Large intestine (tissue), 3 donors: ENCODE results near the gene TNRC6C. TPM values are rescaled to one million over a fixed set of nuclear protein-coding genes. Genes with fewer than 3 reads are reported as not detected.

ENCODE experiments used
- DNase-seq, 2 donors: peaks; one replicate each; pipeline versions ENCODE4 v3.0.0 to v3.0.0-alpha.2; 2013
- H3K27ac ChIP-seq: one replicate; pipeline ENCODE4 v1.5.1; 2013; ENCODE audit warnings: low read length
- H3K27me3 ChIP-seq: 2 replicates; pipeline ENCODE4 v1.6.1; 2013; ENCODE audit warnings: low read length; ENCODE audit not compliant: control insufficient read depth, insufficient read depth
- H3K36me3 ChIP-seq: 2 replicates; pipeline ENCODE4 v1.6.1; 2013; ENCODE audit warnings: low read length; ENCODE audit not compliant: control insufficient read depth, insufficient read depth
- H3K4me1 ChIP-seq: one replicate; pipeline ENCODE4 v1.6.1; 2013; ENCODE audit warnings: low read length; ENCODE audit not compliant: control insufficient read depth, insufficient read depth
- H3K4me3 ChIP-seq: one replicate; pipeline ENCODE4 v1.5.1; 2013; ENCODE audit warnings: low read length
- H3K9me3 ChIP-seq: one replicate; pipeline ENCODE4 v1.6.1; 2013; ENCODE audit warnings: mild to moderate bottlenecking, low read depth, low read length, moderate library complexity; ENCODE audit not compliant: control insufficient read depth
- WGBS: methylation state at CpG from one replicate; pipeline ENCODE4 v1.1.5; 2013; ENCODE audit warnings: low lambda C conversion rate; ENCODE audit not compliant: insufficient coverage; 5-methylcytosine and 5-hydroxymethylcytosine counted together
- polyA plus RNA-seq: library from polyadenylated mRNA; unstranded; fragments of 120-200 nt; gene quantifications from one replicate; pipeline ENCODE4 v1.2.1, GENCODE V29; 2013

Gene TNRC6C
- polyA plus RNA-seq, 1 donor, result 6.5 TPM

DNA sequence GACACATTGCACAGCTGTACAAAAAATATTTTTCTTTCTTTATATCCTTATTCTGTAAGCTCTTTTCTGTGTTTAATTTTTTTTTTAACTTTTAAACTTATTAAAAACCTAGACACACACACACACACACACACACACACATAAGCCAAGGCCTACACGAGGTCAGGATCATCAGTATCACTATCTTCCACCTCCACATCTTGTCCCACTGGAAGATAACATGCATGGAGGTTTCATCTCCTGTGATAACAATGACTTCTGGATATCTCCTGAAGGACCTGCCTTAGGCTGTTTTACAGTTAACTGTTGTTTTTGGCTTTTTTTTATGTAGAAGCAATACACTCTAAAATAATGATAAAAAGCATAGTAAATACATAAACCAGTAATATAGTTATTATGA lies 71.2 kb downstream of the TNRC6C start:
- no peak for DNase-seq
- H3K27ac ChIP-seq, result no peak overlapping the region
- no peaks in the 10 kb centered on the region for H3K4me1 ChIP-seq
- H3K9me3 ChIP-seq, result no peaks in the 10 kb centered on the region
- H3K27me3 ChIP-seq, result no peaks in the 10 kb centered on the region
- no CpG with 5 or more reads among the region's 1 CpG for WGBS
- peaks cover 10% of the 10 kb centered on the region for H3K36me3 ChIP-seq
- no peak overlapping the region for H3K4me3 ChIP-seq

DNA sequence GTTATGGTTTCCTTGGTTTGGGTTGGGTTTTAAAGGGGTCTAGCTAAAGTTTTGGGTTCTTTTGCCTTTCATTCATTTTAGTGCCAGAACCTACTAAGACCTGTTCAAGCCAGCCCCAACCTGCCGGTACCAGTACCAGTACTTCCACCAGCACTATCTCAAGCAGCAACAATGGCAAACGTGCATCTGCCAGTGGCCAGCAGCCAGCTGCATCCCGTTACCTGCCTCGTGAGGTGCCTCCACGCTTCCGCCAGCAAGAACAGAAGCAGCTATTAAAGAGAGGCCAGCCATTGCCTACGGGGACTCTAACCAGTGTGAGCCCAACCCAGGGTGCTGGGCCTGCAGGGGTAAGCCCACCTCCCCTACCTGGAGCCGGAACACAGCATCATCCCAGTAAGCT lies 72.9 kb downstream of the TNRC6C start:
- Histone ChIP-seq H3K27me3 (no peaks in the 10 kb centered on the region), H3K4me3 (no peak overlapping the region), H3K4me1 (no peaks in the 10 kb centered on the region), H3K9me3 (no peaks in the 10 kb centered on the region), H3K36me3 (peaks cover 16% of the 10 kb centered on the region), H3K27ac (no peak overlapping the region)
- WGBS, result no CpG with 5 or more reads among the region's 8 CpGs
- DNase-seq, result no peak

DNA sequence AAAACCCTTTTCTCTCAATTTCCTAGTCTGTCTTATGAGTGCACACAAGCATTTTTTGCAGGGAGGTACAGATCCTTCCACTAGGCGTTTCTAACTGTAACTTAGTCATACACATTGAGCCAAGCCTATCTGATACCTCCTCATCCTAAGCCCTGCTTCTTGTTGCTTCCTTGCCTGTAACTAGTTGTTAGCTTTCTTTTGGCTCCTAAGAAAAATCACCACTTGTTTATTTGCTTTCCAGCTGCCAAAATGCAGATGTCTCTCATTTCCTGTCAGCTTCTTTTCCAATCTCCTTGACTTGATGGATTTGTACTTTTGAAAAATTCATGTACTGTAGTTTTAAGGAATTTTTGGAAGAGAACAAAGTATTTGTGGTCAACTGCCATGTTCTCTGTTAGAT lies 73.7 kb downstream of the TNRC6C start:
- DNase-seq, result no peak
- no peak overlapping the region for H3K27ac ChIP-seq
- no peak overlapping the region for H3K4me3 ChIP-seq
- no peaks in the 10 kb centered on the region for H3K27me3 ChIP-seq
- H3K4me1 ChIP-seq, result no peaks in the 10 kb centered on the region
- H3K9me3 ChIP-seq, result no peaks in the 10 kb centered on the region
- H3K36me3 ChIP-seq, result peaks cover 18% of the 10 kb centered on the region
- WGBS, result no CpG with 5 or more reads among the region's 1 CpG

DNA sequence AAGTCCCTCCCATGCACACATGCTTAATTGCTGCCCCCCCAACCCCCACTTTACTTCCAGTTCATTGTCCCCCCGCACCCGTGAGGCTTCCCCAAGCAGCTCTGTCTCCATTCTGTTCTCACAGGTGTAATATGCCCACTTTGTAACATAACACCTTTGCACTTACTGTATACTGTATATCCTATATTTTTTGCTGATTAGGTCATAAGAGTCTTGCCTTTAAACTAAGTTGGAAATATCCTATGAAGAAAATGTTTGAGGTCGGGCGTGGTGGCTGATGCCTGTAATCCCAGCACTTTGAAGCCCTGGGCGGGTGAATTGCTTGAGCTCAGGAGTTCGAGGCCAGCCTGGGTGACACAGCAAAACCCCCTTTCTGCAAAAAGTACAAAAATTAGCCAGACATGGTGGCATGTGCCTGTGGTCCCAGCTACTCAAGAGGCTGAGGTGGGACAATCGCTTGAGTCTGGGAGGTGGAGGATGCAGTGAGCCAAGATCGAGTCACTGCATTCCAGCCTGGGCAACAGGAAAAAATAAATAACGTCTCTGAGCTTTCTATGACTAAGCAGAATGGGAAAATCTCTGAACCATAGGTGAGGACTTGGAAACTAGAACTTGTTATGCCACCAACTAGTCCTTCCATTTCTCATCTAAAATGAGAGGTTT lies 76.1 kb downstream of the TNRC6C start:
- Histone ChIP-seq H3K9me3 (no peaks in the 10 kb centered on the region), H3K36me3 (peaks cover 22% of the 10 kb centered on the region), H3K4me3 (no peak overlapping the region), H3K27me3 (no peaks in the 10 kb centered on the region), H3K4me1 (no peaks in the 10 kb centered on the region), H3K27ac (no peak overlapping the region)
- no peak for DNase-seq
- whole genome bisulfite sequencing, result 100% methylated on average over 1 of the region's 9 CpGs

DNA sequence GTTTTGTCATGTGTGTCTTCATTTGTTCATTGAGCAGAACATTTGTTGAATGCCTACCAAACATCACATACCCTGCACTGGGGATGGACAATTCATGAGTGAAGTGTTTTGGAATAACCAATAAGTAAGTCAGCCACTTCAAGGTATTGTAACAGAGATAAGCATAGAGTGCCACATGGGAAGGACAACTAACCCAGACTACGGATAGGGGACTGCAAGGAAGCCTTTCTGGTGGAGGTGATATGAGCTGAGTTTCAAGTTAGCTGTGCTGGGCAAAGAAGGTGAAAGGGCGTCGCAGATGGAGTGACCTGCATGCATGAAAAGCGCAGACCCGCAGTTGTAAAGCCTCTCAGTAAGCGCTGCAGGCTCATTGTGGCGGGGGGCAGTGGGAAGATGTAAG lies 78.8 kb downstream of the TNRC6C start:
- no peak overlapping the region for H3K4me3 ChIP-seq
- no peaks in the 10 kb centered on the region for H3K4me1 ChIP-seq
- no peaks in the 10 kb centered on the region for H3K9me3 ChIP-seq
- no CpG with 5 or more reads among the region's 7 CpGs for WGBS
- no peak overlapping the region for H3K27ac ChIP-seq
- no peaks in the 10 kb centered on the region for H3K27me3 ChIP-seq
- DNase-seq, result no peak
- H3K36me3 ChIP-seq, result peaks cover 16% of the 10 kb centered on the region

DNA sequence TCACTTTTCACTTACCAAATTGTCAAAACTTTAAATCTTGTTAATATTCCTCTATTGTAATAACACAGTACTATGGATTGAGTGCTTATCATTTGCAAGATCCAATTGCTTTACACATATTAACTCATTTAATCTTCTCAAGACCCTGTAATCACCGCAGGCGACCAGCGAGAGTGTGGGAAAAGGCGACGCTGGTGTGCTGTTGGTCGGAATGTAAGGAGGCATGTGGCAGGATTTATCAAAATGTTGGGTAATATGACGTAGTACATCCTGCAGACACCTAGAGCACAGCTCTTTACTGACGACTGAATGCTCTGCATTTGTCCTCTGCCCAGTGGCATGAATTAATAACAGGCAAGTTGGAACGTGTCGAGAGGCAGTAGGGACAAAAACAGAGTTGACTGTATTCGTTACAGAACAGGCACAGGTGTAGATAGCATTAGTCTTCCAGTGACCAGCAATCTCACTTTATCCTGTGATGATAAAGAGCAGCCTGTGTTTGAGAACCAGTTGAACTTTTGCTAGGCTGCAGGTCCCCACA lies 80.3 kb downstream of the TNRC6C start:
- no peaks in the 10 kb centered on the region for H3K9me3 ChIP-seq
- no peak overlapping the region for H3K27ac ChIP-seq
- H3K4me3 ChIP-seq, result no peak overlapping the region
- WGBS, result 100% methylated on average over 3 of the region's 11 CpGs
- no peak for DNase-seq
- H3K36me3 ChIP-seq, result peaks cover 16% of the 10 kb centered on the region
- no peaks in the 10 kb centered on the region for H3K4me1 ChIP-seq
- no peaks in the 10 kb centered on the region for H3K27me3 ChIP-seq

DNA sequence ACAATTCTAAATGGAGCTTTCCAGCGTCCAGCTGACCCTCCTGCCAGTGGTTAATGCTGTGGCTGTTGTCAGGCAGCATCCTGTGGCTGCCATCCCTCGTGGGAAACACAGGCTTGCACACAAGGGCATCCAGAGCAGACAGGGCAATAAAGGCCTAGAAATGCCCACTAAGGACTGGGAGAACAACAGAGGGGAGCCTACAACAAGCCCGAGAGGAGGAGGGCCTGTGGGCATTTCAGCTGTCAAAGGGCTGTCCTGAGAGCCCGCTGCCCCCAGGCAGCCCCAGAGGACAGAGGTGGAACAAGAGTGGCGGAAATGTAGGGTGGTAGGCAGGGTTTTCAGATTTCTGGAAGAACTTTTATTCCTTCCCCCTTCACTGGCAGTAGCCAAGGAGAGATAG lies 81.1 kb downstream of the TNRC6C start:
- no CpG with 5 or more reads among the region's 5 CpGs for WGBS
- Histone ChIP-seq H3K4me3 (no peak overlapping the region), H3K36me3 (peaks cover 12% of the 10 kb centered on the region), H3K9me3 (no peaks in the 10 kb centered on the region), H3K27ac (no peak overlapping the region), H3K27me3 (no peaks in the 10 kb centered on the region), H3K4me1 (no peaks in the 10 kb centered on the region)
- DNase-seq, result no peak

DNA sequence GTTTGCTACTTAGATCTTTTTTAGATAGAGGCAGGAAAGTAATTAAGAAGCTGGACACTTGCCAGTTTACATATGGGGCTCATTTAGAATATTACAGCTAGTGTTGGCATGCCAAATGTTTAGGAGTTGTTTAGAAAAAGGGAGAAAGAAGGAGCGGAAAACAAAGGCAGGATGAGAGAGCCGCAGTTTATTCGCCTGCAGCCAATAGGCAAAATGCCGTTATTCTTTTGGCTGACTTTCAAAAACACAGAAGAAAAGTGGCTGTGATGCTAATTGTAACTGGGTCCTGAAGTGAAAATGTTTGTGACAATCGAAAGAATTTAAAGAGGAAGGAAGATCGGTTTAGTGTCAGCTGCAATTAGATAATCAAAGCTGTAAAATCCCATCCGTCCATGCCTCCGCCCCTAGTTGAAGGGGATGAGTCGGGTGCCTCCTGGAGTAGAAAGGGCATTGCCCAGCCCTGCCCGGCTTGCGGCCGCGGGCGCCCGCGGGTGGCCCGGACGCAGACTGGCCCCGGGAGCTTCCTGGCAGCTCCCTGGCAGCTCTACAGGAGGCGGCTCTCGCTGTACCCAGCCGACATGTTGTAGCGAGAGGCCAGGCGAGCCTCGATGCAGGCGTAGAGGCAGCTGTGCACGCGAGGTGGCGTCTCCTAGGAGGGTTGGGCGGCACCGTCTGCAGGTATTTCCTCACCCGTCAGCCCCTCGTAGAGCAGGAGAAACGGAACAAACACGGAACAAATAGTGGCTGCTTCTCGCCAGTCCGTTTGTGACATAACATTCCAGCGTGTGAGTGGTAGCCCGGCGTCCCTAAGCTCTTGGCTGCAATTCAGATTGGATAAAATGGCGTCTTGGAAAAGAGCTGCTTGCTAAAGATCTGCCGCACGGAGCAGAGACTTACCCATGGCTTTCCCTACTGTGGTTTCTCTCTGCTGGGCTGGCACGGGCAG lies 82.2 kb downstream of the TNRC6C start:
- Histone ChIP-seq H3K4me3 (peak overlapping the region; percentile 47), H3K27ac (peak overlapping the region; percentile 81), H3K27me3 (no peaks in the 10 kb centered on the region), H3K9me3 (no peaks in the 10 kb centered on the region), H3K4me1 (no peaks in the 10 kb centered on the region), H3K36me3 (peaks cover 6% of the 10 kb centered on the region)
- DNase-seq, result peak; percentile 20 to 51
- no CpG with 5 or more reads among the region's 44 CpGs for WGBS

DNA sequence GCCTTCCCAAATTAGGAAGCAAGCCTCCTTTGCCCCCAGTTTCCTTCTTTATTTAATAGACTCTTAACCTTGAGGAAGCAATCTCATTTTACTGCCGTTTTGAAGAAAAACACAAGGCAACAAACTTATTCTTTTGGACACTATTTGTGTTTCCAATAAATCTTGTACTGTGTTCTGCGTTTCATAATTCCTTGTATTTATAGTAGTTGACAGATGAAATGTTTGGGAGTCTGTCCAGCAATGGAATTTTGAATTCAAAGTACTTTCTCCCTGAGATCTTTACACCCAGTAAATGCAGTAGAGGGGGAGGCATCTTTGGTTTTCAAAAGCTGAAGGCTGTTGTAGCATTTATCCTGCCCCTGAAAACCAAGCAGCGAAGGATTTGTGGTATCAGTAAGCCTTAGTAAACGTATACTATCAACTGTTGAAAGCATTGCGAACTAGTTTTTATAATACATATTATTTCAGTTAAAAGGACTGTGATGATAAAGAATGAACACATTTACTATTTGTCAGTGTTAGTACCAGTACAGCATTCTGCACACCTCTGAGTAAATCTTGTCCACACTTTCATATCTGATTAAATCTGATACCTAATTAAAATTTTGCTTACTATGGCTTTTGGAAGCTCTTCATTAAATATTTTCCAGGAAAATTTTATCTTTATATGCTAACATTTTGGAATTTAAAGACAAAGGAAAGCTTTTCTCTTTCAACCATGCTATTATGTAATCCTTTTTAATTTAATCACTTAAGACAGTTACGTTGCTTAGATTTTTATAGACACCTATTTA lies 83.1 kb downstream of the TNRC6C start:
- peak overlapping the region; percentile 47 for H3K4me3 ChIP-seq
- 92% methylated on average over 1 of the region's 6 CpGs for WGBS
- H3K4me1 ChIP-seq, result no peaks in the 10 kb centered on the region
- H3K27me3 ChIP-seq, result no peaks in the 10 kb centered on the region
- no peak for DNase-seq
- H3K9me3 ChIP-seq, result no peaks in the 10 kb centered on the region
- H3K36me3 ChIP-seq, result peaks cover 6% of the 10 kb centered on the region
- peak overlapping the region; percentile 81 for H3K27ac ChIP-seq

DNA sequence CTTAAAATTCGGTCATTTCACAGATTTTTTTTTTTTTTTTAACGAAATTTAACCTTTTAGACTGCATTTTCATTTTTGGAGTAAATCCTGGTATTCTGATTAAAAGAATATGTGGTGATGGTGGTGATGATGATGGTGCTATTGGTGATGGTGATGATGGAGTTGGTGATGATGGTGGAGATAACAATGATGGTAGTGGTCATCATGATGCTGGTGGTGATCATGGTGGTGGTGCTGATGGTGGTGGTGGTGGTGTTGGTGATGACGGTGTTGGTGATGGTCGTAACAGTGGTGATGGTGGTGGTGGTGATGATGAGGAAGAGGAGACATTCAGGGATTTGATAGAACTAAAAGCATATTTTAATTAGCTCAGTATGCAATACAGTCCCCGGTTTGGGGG lies 84.0 kb downstream of the TNRC6C start:
- Histone ChIP-seq H3K4me3 (no peak overlapping the region), H3K27ac (no peak overlapping the region), H3K27me3 (no peaks in the 10 kb centered on the region), H3K4me1 (no peaks in the 10 kb centered on the region), H3K9me3 (no peaks in the 10 kb centered on the region), H3K36me3 (peaks cover 2% of the 10 kb centered on the region)
- DNase-seq, result no peak
- 100% methylated on average over 2 of the region's 5 CpGs for WGBS
